Muscle layer of duodenum (tissue), 2 donors: Measurements from ENCODE around the gene CDCA8.

Experiments used
- H3K27ac ChIP-seq: one replicate; pipeline ENCODE4 v1.7.0; 2013; ENCODE audit warnings: mild to moderate bottlenecking, low read length
- H3K27me3 ChIP-seq: one replicate; pipeline ENCODE4 v1.7.0; 2013; ENCODE audit warnings: low read depth, mild to moderate bottlenecking, control low read depth, low read length
- H3K36me3 ChIP-seq, 2 donors: one replicate each; pipeline ENCODE4 v1.7.0; 2013; ENCODE audit warnings: low read length in 2 of 2, control low read depth in 1 of 2, mild to moderate bottlenecking in 1 of 2; ENCODE audit not compliant: insufficient read depth in 2 of 2, control insufficient read depth in 1 of 2
- H3K4me1 ChIP-seq, 2 donors: one replicate each; pipeline ENCODE4 v1.7.0; 2013; ENCODE audit warnings: low read length in 2 of 2, mild to moderate bottlenecking in 2 of 2, control low read depth in 1 of 2, moderate library complexity in 1 of 2; ENCODE audit not compliant: insufficient read depth in 2 of 2, control insufficient read depth in 1 of 2
- H3K4me3 ChIP-seq, 2 donors: one replicate each; pipeline ENCODE4 v1.7.0; 2013; ENCODE audit warnings: low read length in 2 of 2, low read depth in 1 of 2, mild to moderate bottlenecking in 1 of 2
- H3K9me3 ChIP-seq, 2 donors: one replicate each; pipeline ENCODE4 v1.7.0; 2013; ENCODE audit warnings: low read length in 2 of 2, control low read depth in 1 of 2, mild to moderate bottlenecking in 1 of 2; ENCODE audit not compliant: control insufficient read depth in 1 of 2
- donor health status: healthy.

The CDCA8 gene

GRCh38 chr1:37658486-37658885 is 33.8 kb upstream of the CDCA8 start:
- Histone ChIP-seq H3K36me3 (no peaks in the 10 kb centered on the region), H3K4me3 (no peak overlapping the region), H3K9me3 (no peaks in the 10 kb centered on the region), H3K27ac (no peak overlapping the region), H3K27me3 (peaks cover 4% of the 10 kb centered on the region), H3K4me1 (no peaks in the 10 kb centered on the region)

DNA sequence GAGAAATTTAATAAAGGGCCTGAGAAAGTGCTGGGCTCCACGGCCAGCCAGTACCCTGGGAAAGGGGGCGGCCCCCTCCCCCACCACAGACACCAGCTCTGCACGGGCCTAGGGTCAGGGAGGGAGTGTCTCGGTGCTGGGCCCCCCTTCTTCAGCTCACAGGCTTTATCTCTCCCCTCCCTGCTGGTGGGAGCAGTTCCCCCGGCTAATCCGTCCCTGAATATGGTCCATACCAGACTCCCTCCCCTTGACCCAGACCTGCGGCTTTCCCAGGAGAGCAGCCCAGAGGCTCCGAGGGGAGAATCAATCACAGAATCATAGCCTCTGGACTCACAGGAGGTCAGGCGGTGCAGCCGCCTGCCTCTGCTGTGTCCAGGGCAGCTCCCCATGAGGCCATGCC is 31.7 kb upstream of the CDCA8 start:
- no peak overlapping the region for H3K27ac ChIP-seq
- H3K4me1 ChIP-seq = no peaks in the 10 kb centered on the region
- no peaks in the 10 kb centered on the region for H3K9me3 ChIP-seq
- peaks cover 4% of the 10 kb centered on the region for H3K27me3 ChIP-seq
- H3K4me3 ChIP-seq = no peak overlapping the region
- no peaks in the 10 kb centered on the region for H3K36me3 ChIP-seq

DNA sequence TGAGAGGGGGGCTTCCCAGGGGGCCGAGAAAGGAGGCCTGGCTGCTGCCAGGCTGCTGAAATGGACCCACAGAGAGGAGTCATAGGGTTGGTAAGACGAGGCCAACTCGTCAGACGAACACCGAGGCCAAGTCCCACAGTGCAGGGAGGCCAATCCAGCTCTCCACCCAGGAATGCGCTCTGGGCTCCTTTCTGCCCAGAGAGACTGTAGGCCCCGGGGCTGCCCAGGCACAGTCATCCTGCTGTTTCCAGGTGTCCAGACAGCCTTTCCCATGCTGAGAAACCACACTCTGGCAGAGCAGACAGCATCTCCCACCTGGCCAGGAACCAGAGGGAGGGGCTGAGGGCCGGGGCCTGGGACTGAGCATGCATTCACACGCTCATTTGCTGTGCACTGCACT is 30.9 kb upstream of the CDCA8 start:
- H3K27me3 ChIP-seq = peaks cover 4% of the 10 kb centered on the region
- H3K9me3 ChIP-seq = no peaks in the 10 kb centered on the region

GRCh38 chr1:37662031-37662755 is 30.1 kb upstream of the CDCA8 start:
- H3K4me1 ChIP-seq = peaks cover 0 to 9% of the 10 kb centered on the region in 2 donors
- no peaks in the 10 kb centered on the region for H3K36me3 ChIP-seq
- H3K9me3 ChIP-seq = no peaks in the 10 kb centered on the region
- no peak overlapping the region for H3K27ac ChIP-seq
- peaks cover 4% of the 10 kb centered on the region for H3K27me3 ChIP-seq
- H3K4me3 ChIP-seq = no peak overlapping the region

More for the DNA sequence above, 30.9 kb upstream of the CDCA8 start:
- H3K4me3 ChIP-seq = no peak overlapping the region
- peaks cover 0 to 1% of the 10 kb centered on the region in 2 donors for H3K4me1 ChIP-seq
- no peaks in the 10 kb centered on the region for H3K36me3 ChIP-seq
- H3K27ac ChIP-seq = no peak overlapping the region

DNA sequence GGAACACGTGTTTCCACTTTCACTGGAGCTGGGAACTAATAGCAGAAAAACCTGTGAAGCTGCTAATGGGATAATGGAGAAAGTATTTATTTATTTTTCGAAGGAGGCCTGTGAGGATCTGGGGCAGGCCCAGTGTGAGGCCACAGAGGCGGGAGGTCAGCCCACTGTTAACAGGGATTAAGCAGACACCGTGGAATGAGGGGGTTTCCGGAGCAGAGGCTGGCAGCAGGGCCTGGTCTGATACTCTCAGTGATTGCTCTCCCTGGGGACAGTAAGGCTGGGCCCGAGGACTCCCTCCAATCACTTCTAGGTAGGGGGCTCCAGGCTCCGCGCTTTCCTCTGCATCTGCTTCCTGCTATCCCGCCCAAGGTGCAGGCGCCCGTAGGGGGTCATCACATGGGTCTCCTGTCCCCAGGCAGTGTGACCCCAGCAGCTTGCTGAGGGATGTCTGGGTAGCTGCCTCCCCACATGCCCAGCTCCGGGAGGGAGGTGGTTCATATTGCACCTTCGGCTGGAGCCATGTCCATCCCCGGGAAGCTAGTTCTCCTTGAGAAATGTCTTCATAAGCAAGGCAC is 28.8 kb upstream of the CDCA8 start:
- H3K4me3 ChIP-seq = no peak overlapping the region
- H3K27me3 ChIP-seq = peaks cover 4% of the 10 kb centered on the region
- no peaks in the 10 kb centered on the region for H3K9me3 ChIP-seq

GRCh38 chr1:37666241-37666867 is 26.0 kb upstream of the CDCA8 start:
- Histone ChIP-seq H3K4me3 (no peak overlapping the region), H3K9me3 (no peaks in the 10 kb centered on the region), H3K27me3 (peaks cover 4% of the 10 kb centered on the region), H3K4me1 (peaks cover 0 to 9% of the 10 kb centered on the region in 2 donors), H3K27ac (no peak overlapping the region), H3K36me3 (no peaks in the 10 kb centered on the region)

More for the DNA sequence above, 28.8 kb upstream of the CDCA8 start:
- H3K36me3 ChIP-seq = no peaks in the 10 kb centered on the region
- peaks cover 0 to 9% of the 10 kb centered on the region in 2 donors for H3K4me1 ChIP-seq
- H3K27ac ChIP-seq = no peak overlapping the region

GRCh38 chr1:37667023-37667671 is 25.2 kb upstream of the CDCA8 start:
- Histone ChIP-seq H3K36me3 (no peaks in the 10 kb centered on the region), H3K4me3 (no peak overlapping the region), H3K27me3 (peaks cover 4% of the 10 kb centered on the region), H3K27ac (no peak overlapping the region), H3K9me3 (no peaks in the 10 kb centered on the region), H3K4me1 (peaks cover 0 to 9% of the 10 kb centered on the region in 2 donors)

GRCh38 chr1:37670133-37670532 is 22.2 kb upstream of the CDCA8 start:
- peaks cover 4% of the 10 kb centered on the region for H3K27me3 ChIP-seq
- H3K4me1 ChIP-seq = peaks cover 0 to 9% of the 10 kb centered on the region in 2 donors
- no peaks in the 10 kb centered on the region for H3K9me3 ChIP-seq
- H3K36me3 ChIP-seq = no peaks in the 10 kb centered on the region
- H3K4me3 ChIP-seq = no peak overlapping the region
- H3K27ac ChIP-seq = no peak overlapping the region

GRCh38 chr1:37671261-37671660 is 21.1 kb upstream of the CDCA8 start:
- no peaks in the 10 kb centered on the region for H3K9me3 ChIP-seq
- no peaks in the 10 kb centered on the region for H3K36me3 ChIP-seq
- no peak overlapping the region for H3K27ac ChIP-seq
- no peak overlapping the region for H3K4me3 ChIP-seq
- H3K4me1 ChIP-seq = peaks cover 0 to 9% of the 10 kb centered on the region in 2 donors
- peaks cover 4% of the 10 kb centered on the region for H3K27me3 ChIP-seq

DNA sequence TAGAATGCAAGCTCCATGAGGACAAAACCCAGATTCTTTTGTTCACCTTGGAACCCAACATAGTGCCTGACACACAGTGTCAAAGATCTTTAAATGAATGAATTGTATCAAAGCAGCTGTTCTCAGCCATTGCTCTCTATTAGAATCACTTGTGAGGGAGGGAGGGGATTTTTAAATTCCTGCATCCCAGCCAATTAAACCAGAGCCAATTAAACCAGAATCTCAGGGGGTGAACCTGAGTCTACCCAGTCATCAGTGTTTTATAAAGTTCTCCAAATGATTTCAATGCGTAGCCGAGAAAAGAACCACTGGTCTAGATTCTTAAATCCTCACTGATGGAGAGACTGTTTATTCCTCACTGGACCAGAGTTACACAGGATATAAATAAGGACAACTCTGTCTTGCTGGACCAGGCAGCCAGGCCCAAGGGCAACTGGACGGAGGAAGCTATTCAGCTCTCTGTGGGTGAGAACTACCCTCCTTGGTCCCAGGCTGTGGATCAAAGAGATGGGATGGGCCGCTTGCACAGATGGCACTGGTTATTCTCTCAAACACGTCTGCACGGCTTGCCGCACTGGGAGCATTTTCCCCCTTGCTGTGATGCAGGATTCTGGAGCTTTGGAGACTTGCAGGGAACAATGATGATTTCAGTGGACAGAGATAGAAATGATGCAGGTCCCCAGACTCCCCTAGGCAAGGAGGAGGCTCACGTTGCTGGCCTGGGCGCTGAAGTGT is 20.0 kb upstream of the CDCA8 start:
- Histone ChIP-seq H3K4me1 (peaks cover 0 to 6% of the 10 kb centered on the region in 2 donors), H3K36me3 (no peaks in the 10 kb centered on the region), H3K9me3 (no peaks in the 10 kb centered on the region), H3K4me3 (no peak overlapping the region), H3K27me3 (peaks cover 4% of the 10 kb centered on the region), H3K27ac (no peak overlapping the region)

DNA sequence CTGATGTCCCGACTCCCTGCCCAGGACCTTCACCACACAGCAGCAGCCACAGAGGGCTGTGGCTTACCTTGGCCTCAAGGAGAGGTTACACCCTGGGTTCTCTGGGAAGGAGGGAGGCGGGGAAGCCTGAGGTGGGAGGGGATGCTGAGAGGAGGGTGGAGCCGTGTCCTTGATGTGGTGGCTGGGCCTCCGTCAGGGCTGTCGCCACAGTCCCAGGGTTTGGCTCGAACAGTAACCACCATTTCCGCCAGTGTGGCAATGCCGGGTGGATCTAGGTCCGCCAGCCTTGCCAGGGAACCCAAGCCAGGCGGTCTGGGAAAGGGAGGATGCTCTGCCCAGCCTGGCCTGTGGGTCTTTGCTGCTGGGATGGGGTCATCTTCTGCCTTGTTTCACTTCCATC is 18.4 kb upstream of the CDCA8 start:
- no peaks in the 10 kb centered on the region for H3K36me3 ChIP-seq
- no peaks in the 10 kb centered on the region for H3K9me3 ChIP-seq
- H3K27me3 ChIP-seq = peaks cover 4% of the 10 kb centered on the region
- no peak overlapping the region for H3K27ac ChIP-seq
- no peak overlapping the region for H3K4me3 ChIP-seq
- H3K4me1 ChIP-seq = peaks cover 0 to 6% of the 10 kb centered on the region in 2 donors
